Sigmoid colon (tissue), 4 donors: ENCODE measurements around the gene FABP7.

ENCODE experiments used
- EP300 ChIP-seq, 4 donors: sonication (generic); formaldehyde crosslinking; IDR thresholded peaks; one replicate each; pipeline ENCODE4 v1.6.1; 2017; ENCODE audit warnings: antibody characterized with exemption in 4 of 4
- POLR2A ChIP-seq, 2 donors: fragments of 450-650 bp; IDR thresholded peaks; one replicate each; pipeline ENCODE4 v1.6.1; 2016; ENCODE audit warnings: antibody characterized with exemption in 2 of 2, mild to moderate bottlenecking in 2 of 2, moderate library complexity in 2 of 2
- POLR2AphosphoS5 ChIP-seq, 4 donors: sonication (generic); formaldehyde crosslinking; IDR thresholded peaks; one replicate each; pipeline ENCODE4 v1.6.1; 2017; ENCODE audit warnings: antibody characterized with exemption in 4 of 4
- TF ChIP-seq, protein P1 (sequence below), 4 experiments: fragments of 450-650 bp in 3 of 4; fragments of 200-600 bp in 1 of 4; IDR thresholded peaks; one replicate each; pipeline ENCODE4 v1.5.1; 2016 to 2019; ENCODE audit warnings: antibody characterized with exemption in 4 of 4, mild to moderate bottlenecking in 3 of 4, moderate library complexity in 2 of 4

DNA sequence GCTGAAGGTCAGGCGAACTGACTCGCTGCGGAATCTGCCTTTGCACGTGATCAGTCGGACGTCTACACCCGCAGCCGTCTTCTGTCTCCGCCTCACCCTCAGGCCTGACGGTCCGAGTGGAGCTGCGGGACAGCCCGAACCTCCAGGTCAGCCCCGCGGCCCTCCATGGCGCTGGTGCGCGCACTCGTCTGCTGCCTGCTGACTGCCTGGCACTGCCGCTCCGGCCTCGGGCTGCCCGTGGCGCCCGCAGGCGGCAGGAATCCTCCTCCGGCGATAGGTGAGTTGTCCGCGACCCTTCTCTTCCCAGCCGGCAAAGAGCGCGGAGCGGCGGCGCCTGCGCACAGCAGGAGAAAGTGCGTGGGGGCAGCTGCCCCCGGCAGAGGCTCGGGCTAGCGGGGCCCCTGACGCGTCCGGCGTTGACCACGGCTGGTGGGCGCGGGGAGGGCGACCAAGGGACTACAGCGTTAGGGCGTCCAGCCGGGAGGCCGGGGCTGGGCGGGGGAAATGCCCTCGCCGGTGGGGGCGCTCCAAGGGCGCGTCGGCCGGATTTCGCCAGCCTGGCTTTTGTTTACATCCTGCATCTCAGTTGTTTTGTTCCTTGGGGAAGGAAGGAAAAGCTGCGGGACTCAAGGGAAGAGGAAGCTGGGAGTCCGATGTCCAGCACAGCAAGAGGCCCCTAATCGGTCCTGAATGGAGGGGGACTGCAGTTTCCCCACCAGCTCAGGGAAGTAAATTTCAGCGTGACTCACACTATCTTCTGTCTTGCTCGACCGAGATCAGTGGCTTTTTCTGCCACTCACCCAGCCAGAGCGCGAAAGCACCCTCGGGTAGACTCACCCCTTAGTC lies 9.9 kb downstream of the FABP7 start, which contains the start of gene SMPDL3A:
- TF ChIP-seq, protein P1, sequence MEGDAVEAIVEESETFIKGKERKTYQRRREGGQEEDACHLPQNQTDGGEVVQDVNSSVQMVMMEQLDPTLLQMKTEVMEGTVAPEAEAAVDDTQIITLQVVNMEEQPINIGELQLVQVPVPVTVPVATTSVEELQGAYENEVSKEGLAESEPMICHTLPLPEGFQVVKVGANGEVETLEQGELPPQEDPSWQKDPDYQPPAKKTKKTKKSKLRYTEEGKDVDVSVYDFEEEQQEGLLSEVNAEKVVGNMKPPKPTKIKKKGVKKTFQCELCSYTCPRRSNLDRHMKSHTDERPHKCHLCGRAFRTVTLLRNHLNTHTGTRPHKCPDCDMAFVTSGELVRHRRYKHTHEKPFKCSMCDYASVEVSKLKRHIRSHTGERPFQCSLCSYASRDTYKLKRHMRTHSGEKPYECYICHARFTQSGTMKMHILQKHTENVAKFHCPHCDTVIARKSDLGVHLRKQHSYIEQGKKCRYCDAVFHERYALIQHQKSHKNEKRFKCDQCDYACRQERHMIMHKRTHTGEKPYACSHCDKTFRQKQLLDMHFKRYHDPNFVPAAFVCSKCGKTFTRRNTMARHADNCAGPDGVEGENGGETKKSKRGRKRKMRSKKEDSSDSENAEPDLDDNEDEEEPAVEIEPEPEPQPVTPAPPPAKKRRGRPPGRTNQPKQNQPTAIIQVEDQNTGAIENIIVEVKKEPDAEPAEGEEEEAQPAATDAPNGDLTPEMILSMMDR (IDR thresholded peaks at IDR 0.05): peak in 3 of 4 experiments; percentile 11 to 49 (median 28)
- TF ChIP-seq POLR2A (IDR thresholded peaks at IDR 0.05) (no peak), EP300 (IDR thresholded peaks at IDR 0.05) (no peak), POLR2AphosphoS5 (IDR thresholded peaks at IDR 0.05) (peak; percentile 43 to 75 (median 63))
